MM.1S (cell line): ENCODE results near the gene DDIAS.

ENCODE experiments used
- DNase-seq: peaks from one replicate; pipeline ENCODE4 v3.0.0-alpha.2; 2015
- H2AFZ ChIP-seq: fragments of 300-600 bp; sonication (generic); 2 replicates; pipeline ENCODE4 v1.6.0; 2016; ENCODE audit warnings: antibody characterized with exemption, low read length
- H3F3A ChIP-seq: fragments of 300-600 bp; sonication (generic); 2 replicates; pipeline ENCODE4 v1.6.1; 2016; ENCODE audit warnings: mild to moderate bottlenecking, antibody characterized with exemption, low read length, moderate library complexity, mixed read lengths; ENCODE audit not compliant: insufficient read depth
- H3K27ac ChIP-seq: fragments of 300-600 bp; sonication (generic); 2 replicates; pipeline ENCODE4 v1.5.1; 2016; ENCODE audit warnings: mild to moderate bottlenecking, low read length
- H3K27me3 ChIP-seq: fragments of 300-600 bp; sonication (generic); replicated peaks from 2 replicates; pipeline ENCODE4 v1.6.0; 2016; ENCODE audit warnings: low read length; ENCODE audit not compliant: insufficient read depth
- H3K36me3 ChIP-seq: fragments of 300-600 bp; sonication (generic); replicated peaks from 2 replicates; pipeline ENCODE4 v1.6.1; 2016; ENCODE audit warnings: mild to moderate bottlenecking, low read length, mixed read lengths; ENCODE audit not compliant: insufficient read depth
- H3K4me1 ChIP-seq: fragments of 300-600 bp; sonication (generic); 2 replicates; pipeline ENCODE4 v1.6.1; 2016; ENCODE audit warnings: low read length, mixed read lengths
- H3K4me2 ChIP-seq: fragments of 300-600 bp; sonication (generic); 2 replicates; pipeline ENCODE4 v1.6.0; 2016; ENCODE audit warnings: low read depth, low read length
- H3K4me3 ChIP-seq: fragments of 300-600 bp; sonication (generic); 2 replicates; pipeline ENCODE4 v1.5.1; 2016; ENCODE audit warnings: low read length, mixed read lengths
- H3K79me2 ChIP-seq: fragments of 300-600 bp; sonication (generic); 2 replicates; pipeline ENCODE4 v1.6.1; 2016; ENCODE audit warnings: mixed run types, low read length, mixed read lengths
- H3K9ac ChIP-seq: fragments of 300-600 bp; sonication (generic); 2 replicates; pipeline ENCODE4 v1.6.1; 2016; ENCODE audit warnings: low read length, mixed read lengths
- H3K9me2 ChIP-seq: fragments of 300-600 bp; sonication (generic); replicated peaks from 2 replicates; pipeline ENCODE4 v1.6.1; 2016; ENCODE audit warnings: mild to moderate bottlenecking, low read length, mixed read lengths; ENCODE audit not compliant: insufficient read depth
- H3K9me3 ChIP-seq: fragments of 300-600 bp; sonication (generic); replicated peaks from 2 replicates; pipeline ENCODE4 v1.6.1; 2016; ENCODE audit warnings: mild to moderate bottlenecking, low read length, mixed read lengths; ENCODE audit not compliant: insufficient read depth
- H4K20me1 ChIP-seq: fragments of 300-600 bp; sonication (generic); 2 replicates; pipeline ENCODE4 v1.6.1; 2016; ENCODE audit warnings: mild to moderate bottlenecking, low read length, moderate library complexity, mixed read lengths; ENCODE audit not compliant: insufficient read depth
- CTCF ChIP-seq: fragments of 300-600 bp; sonication (generic); IDR thresholded peaks from 2 replicates; pipeline ENCODE4 v1.5.1; 2016; ENCODE audit warnings: antibody characterized with exemption, low read length, mixed read lengths
- EZH2 ChIP-seq: fragments of 300-600 bp; sonication (generic); optimal IDR thresholded peaks from 2 replicates; pipeline ENCODE3; 2017; ENCODE audit warnings: low read depth, mild to moderate bottlenecking, antibody characterized with exemption, low read length, mixed read lengths
- EZH2phosphoT487 ChIP-seq: fragments of 300-600 bp; sonication (generic); IDR thresholded peaks from 2 replicates; pipeline ENCODE4 v1.6.1; 2018; ENCODE audit warnings: antibody characterized with exemption, low read length

DDIAS gene

GRCh38 chr11:82929121-82929520 is 27.6 kb downstream of the DDIAS start:
- TF ChIP-seq EZH2phosphoT487 (no peak), CTCF (no peak), EZH2 (no peak)
- Histone ChIP-seq H3K27me3 (no peaks in the 10 kb centered on the region), H3K9me2 (no peaks in the 10 kb centered on the region), H3K9ac (no peak overlapping the region), H3F3A (no peaks in the 10 kb centered on the region), H4K20me1 (no peaks in the 10 kb centered on the region), H3K79me2 (no peaks in the 10 kb centered on the region), H2AFZ (no peak overlapping the region), H3K4me2 (no peak overlapping the region), H3K4me3 (no peak overlapping the region), H3K9me3 (no peaks in the 10 kb centered on the region), H3K4me1 (peaks cover 3% of the 10 kb centered on the region; the same call in 1 of the 2 replicates), H3K27ac (no peak overlapping the region), H3K36me3 (no peaks in the 10 kb centered on the region)
- no peak for DNase-seq

- TF ChIP-seq EZH2 (no peak), EZH2phosphoT487 (no peak), CTCF (no peak)
- no peaks in the 10 kb centered on the region for H3K9me3 ChIP-seq
- no peak overlapping the region for H2AFZ ChIP-seq
- H3F3A ChIP-seq: no peaks in the 10 kb centered on the region
- H3K4me1 ChIP-seq: peaks cover 3% of the 10 kb centered on the region; the same call in 1 of the 2 replicates
- H3K9ac ChIP-seq: no peak overlapping the region
- H3K9me2 ChIP-seq: no peaks in the 10 kb centered on the region
- H3K4me3 ChIP-seq: no peak overlapping the region
- H3K27me3 ChIP-seq: no peaks in the 10 kb centered on the region
- H3K79me2 ChIP-seq: no peaks in the 10 kb centered on the region
- no peaks in the 10 kb centered on the region for H3K36me3 ChIP-seq
- H3K4me2 ChIP-seq: no peak overlapping the region
- H3K27ac ChIP-seq: no peak overlapping the region
- DNase-seq: no peak
- H4K20me1 ChIP-seq: no peaks in the 10 kb centered on the region
These were observed 28.7 kb downstream of the DDIAS start for GRCh38 chr11:82930229-82930628.

GRCh38 chr11:82930734-82931133 is 29.2 kb downstream of the DDIAS start:
- Histone ChIP-seq H3K9ac (no peak overlapping the region), H3K4me2 (no peak overlapping the region)

More at GRCh38 chr11:82930734-82931133, 29.2 kb downstream of the DDIAS start:
- no peak for DNase-seq
- Histone ChIP-seq H3K79me2 (no peaks in the 10 kb centered on the region), H3K9me2 (no peaks in the 10 kb centered on the region), H3K9me3 (no peaks in the 10 kb centered on the region), H3F3A (no peaks in the 10 kb centered on the region), H3K4me3 (no peak overlapping the region), H3K36me3 (no peaks in the 10 kb centered on the region), H3K27ac (no peak overlapping the region), H2AFZ (no peak overlapping the region), H4K20me1 (no peaks in the 10 kb centered on the region), H3K27me3 (no peaks in the 10 kb centered on the region), H3K4me1 (peaks cover 3% of the 10 kb centered on the region; the same call in 1 of the 2 replicates)
- TF ChIP-seq CTCF (no peak), EZH2phosphoT487 (no peak), EZH2 (no peak)
